Keratinocyte (primary cell): ENCODE measurements around the gene TBX21. TPM values are rescaled to one million over a fixed set of nuclear protein-coding genes. Genes with fewer than 3 reads are reported as not detected.

ENCODE experiments used
- DNase-seq: peaks from one replicate; pipeline ENCODE4 v3.0.0-alpha.2; 2011; ENCODE audit warnings: low read depth, missing footprints, low spot score
- FAIRE-seq: peaks from 2 replicates; lab custom pipeline; 2011; peaks lifted over from hg19 to GRCh38; lab: Jason Lieb, UNC
- H2AFZ ChIP-seq: 2 replicates; pipeline ENCODE4 v1.6.0; 2012; ENCODE audit warnings: low read length, control low read depth, inconsistent platforms; ENCODE audit not compliant: control insufficient read depth
- H3K27ac ChIP-seq: 2 replicates; pipeline ENCODE4 v1.5.1; 2011; ENCODE audit warnings: low read length; ENCODE audit not compliant: control insufficient read depth, insufficient read depth
- H3K27me3 ChIP-seq: 3 replicates; pipeline ENCODE4 v1.6.0; 2011; ENCODE audit warnings: low read length; ENCODE audit not compliant: control insufficient read depth, insufficient read depth; ENCODE audit errors: extremely low read depth
- H3K36me3 ChIP-seq, 2 experiments: 2 replicates in 1 of 2; 3 replicates in 1 of 2; pipeline ENCODE4 v1.5.1; 2011; ENCODE audit warnings: low read length in 2 of 2, mild to moderate bottlenecking in 1 of 2; ENCODE audit not compliant: control insufficient read depth in 2 of 2, insufficient read depth in 2 of 2; ENCODE audit errors: extremely low read depth in 1 of 2
- H3K4me1 ChIP-seq: 3 replicates; pipeline ENCODE4 v1.5.1; 2011; ENCODE audit warnings: low read length; ENCODE audit not compliant: control insufficient read depth, insufficient read depth; ENCODE audit errors: extremely low read depth
- H3K4me2 ChIP-seq: 3 replicates; pipeline ENCODE4 v1.6.0; 2011; ENCODE audit warnings: low read depth, low read length; ENCODE audit not compliant: control insufficient read depth, insufficient read depth; ENCODE audit errors: extremely low read depth
- H3K4me3 ChIP-seq, 3 experiments: fragments of 200-600 bp in 1 of 3; sonication (generic) in 1 of 3; 2 replicates in 2 of 3; 3 replicates in 1 of 3; pipeline ENCODE4 v1.5.1; 2011 to 2016; ENCODE audit warnings: low read length in 3 of 3, mild to moderate bottlenecking in 3 of 3, control low read depth in 2 of 3, inconsistent platforms in 1 of 3, low read depth in 1 of 3, mixed read lengths in 1 of 3, mixed run types in 1 of 3, moderate library complexity in 1 of 3; ENCODE audit not compliant: control insufficient read depth in 2 of 3, insufficient read depth in 2 of 3; ENCODE audit errors: extremely low read depth in 1 of 3
- H3K79me2 ChIP-seq: 2 replicates; pipeline ENCODE4 v1.6.0; 2012; ENCODE audit warnings: low read length; ENCODE audit not compliant: control insufficient read depth, insufficient read depth
- H3K9ac ChIP-seq: 3 replicates; pipeline ENCODE4 v1.6.0; 2011; ENCODE audit warnings: low read length; ENCODE audit not compliant: control insufficient read depth, insufficient read depth; ENCODE audit errors: extremely low read depth
- H3K9me1 ChIP-seq: 3 replicates; pipeline ENCODE4 v1.6.0; 2011; ENCODE audit warnings: low read length; ENCODE audit not compliant: control insufficient read depth, insufficient read depth; ENCODE audit errors: extremely low read depth
- H3K9me3 ChIP-seq: 2 replicates; pipeline ENCODE4 v1.5.1; 2012; ENCODE audit warnings: low read depth, low read length; ENCODE audit not compliant: control insufficient read depth
- H4K20me1 ChIP-seq: 3 replicates; pipeline ENCODE4 v1.6.0; 2011; ENCODE audit warnings: low read length; ENCODE audit not compliant: control insufficient read depth, insufficient read depth; ENCODE audit errors: extremely low read depth
- CTCF ChIP-seq, 3 experiments: IDR thresholded peaks in 1 of 3; conservative IDR thresholded peaks in 1 of 3; optimal IDR thresholded peaks in 1 of 3; 2 replicates in 2 of 3; 3 replicates in 1 of 3; pipeline versions ENCODE3 to v1.5.1; 2011; ENCODE audit warnings: low read length in 3 of 3, mild to moderate bottlenecking in 3 of 3, moderate library complexity in 2 of 3, control low read depth in 1 of 3, inconsistent platforms in 1 of 3; ENCODE audit not compliant: insufficient read depth in 2 of 3; ENCODE audit errors: extremely low read depth in 1 of 3
- EZH2 ChIP-seq: IDR thresholded peaks from one replicate; pipeline ENCODE4 v1.6.1; 2012; ENCODE audit warnings: inconsistent platforms, mild to moderate bottlenecking, low read length, moderate library complexity
- dilution Hi-C: fragments of 300-500 bp; cut with MboI; formaldehyde crosslinking; loops from one replicate; pipeline ENCODE4 v1.7.0; 2020; ENCODE audit warnings: low sequenced_read_pairs; ENCODE audit not compliant: extremely low pct_ligation_motif_present
- polyA plus RNA-seq, 5 experiments: library from polyadenylated mRNA; depleted of rRNA in 3 of 5; stranded (reverse) in 3 of 5; stranded (forward) in 1 of 5; unstranded in 1 of 5; fragments of >200 nt; gene quantifications; 1 replicate in 1 of 5; 2 replicates in 3 of 5; 3 replicates in 1 of 5; pipeline versions ENCODE4 v1.2.1 to v1.2.3, GENCODE V29; 2011 to 2012; ENCODE audit warnings: missing spikeins in 2 of 5, low read depth in 1 of 5, low replicate concordance in 1 of 5

Gene TBX21
- polyA plus RNA-seq, 1 donor (not counting 4 experiments of a cell fraction or from before 2014, with no cell fraction given) = not detected

- dilution Hi-C loops = no loop called here
- H3K4me2 ChIP-seq = no peak overlapping the region
- H3K27me3 ChIP-seq = peaks cover 38% of the 10 kb centered on the region
- no peaks in the 10 kb centered on the region for H3K9me3 ChIP-seq
- H3K9ac ChIP-seq = no peak overlapping the region
- no peak overlapping the region for H3K27ac ChIP-seq
- H3K9me1 ChIP-seq = no peaks in the 10 kb centered on the region
- no peaks in the 10 kb centered on the region for H3K79me2 ChIP-seq
- DNase-seq (no peak), FAIRE-seq (no peak)
- H2AFZ ChIP-seq = no peak overlapping the region
- H4K20me1 ChIP-seq = no peaks in the 10 kb centered on the region
- H3K36me3 ChIP-seq = no peaks in the 10 kb centered on the region
- H3K4me3 ChIP-seq = no peak overlapping the region
- TF ChIP-seq EZH2 (no peak), CTCF (optimal IDR thresholded peaks at IDR 0.05 in 1 of 3, IDR thresholded peaks at IDR 0.05 in 1 of 3, conservative IDR thresholded peaks at IDR 0.05 in 1 of 3; ENCODE audit: extremely low read depth in 1 of 3, insufficient read depth in 2 of 3, low read length in 3 of 3) (no peak)
- H3K4me1 ChIP-seq = no peaks in the 10 kb centered on the region
Measured at GRCh38 chr17:47792979-47793378, 59.9 kb downstream of the TBX21 start.

Other genes starting within 250 kb of the TBX21 start
- gene NPEPPS, start 202.1 kb upstream of the TBX21 start, polyA plus RNA-seq = 72.3 to 122 TPM (median 106 TPM) in 3 replicates
- gene KPNB1, start 83.3 kb upstream of the TBX21 start, polyA plus RNA-seq = 167 to 220 TPM (median 219 TPM) in 3 replicates
- 4.3 to 6.0 TPM (median 5.6 TPM) in 3 replicates for gene TBKBP1, start 39.1 kb upstream of the TBX21 start, polyA plus RNA-seq
- gene OSBPL7, start 88.6 kb downstream of the TBX21 start, polyA plus RNA-seq = 1.9 to 3.4 TPM (median 2.2 TPM) in 3 replicates
- 42.4 to 52.5 TPM (median 43.1 TPM) in 3 replicates for gene MRPL10, start 98.3 kb downstream of the TBX21 start, polyA plus RNA-seq
- gene LRRC46, start 98.4 kb downstream of the TBX21 start, polyA plus RNA-seq = 0.13 to 0.43 TPM (median 0.34 TPM) in 3 replicates
- gene SCRN2, start 108.0 kb downstream of the TBX21 start, polyA plus RNA-seq = 17.1 to 26.4 TPM (median 24.8 TPM) in 3 replicates
- 2.0 to 3.0 TPM (median 2.0 TPM) in 3 replicates for gene SP6, start 117.9 kb downstream of the TBX21 start, polyA plus RNA-seq
- 1.4 to 3.9 TPM (median 2.1 TPM) in 3 replicates for gene SP2, start 163.0 kb downstream of the TBX21 start, polyA plus RNA-seq
- 35.5 to 71.9 TPM (median 41.1 TPM) in 3 replicates for gene PNPO, start 208.3 kb downstream of the TBX21 start, polyA plus RNA-seq
- gene PRR15L, start 224.6 kb downstream of the TBX21 start, polyA plus RNA-seq = 0.06 to 0.24 TPM (median 0.16 TPM) in 3 replicates
- gene CDK5RAP3, start 237.9 kb downstream of the TBX21 start, polyA plus RNA-seq = 62.7 to 79.4 TPM (median 63.9 TPM) in 3 replicates